Inferior parietal cortex (tissue), 1 donor: Measurements from ENCODE around the gene USHBP1.

Experiments
- DNase-seq: peaks from one replicate; pipeline ENCODE4 v3.0.0-alpha.2; 2016; ENCODE audit errors: extremely low spot score

Gene USHBP1

GRCh38 chr19:17211547-17212446 is 52.7 kb downstream of the USHBP1 start:
- DNase-seq, result no peak

GRCh38 chr19:17210296-17210695 is 54.2 kb downstream of the USHBP1 start:
- DNase-seq, result no peak

- DNase-seq, result peak; percentile 15
Observed at GRCh38 chr19:17209126-17210036, 55.2 kb downstream of the USHBP1 start.

GRCh38 chr19:17206736-17207581 is 57.6 kb downstream of the USHBP1 start:
- DNase-seq, result no peak

- DNase-seq, result peak; percentile 42
Observed at GRCh38 chr19:17205237-17206140, 59.1 kb downstream of the USHBP1 start.

DNA sequence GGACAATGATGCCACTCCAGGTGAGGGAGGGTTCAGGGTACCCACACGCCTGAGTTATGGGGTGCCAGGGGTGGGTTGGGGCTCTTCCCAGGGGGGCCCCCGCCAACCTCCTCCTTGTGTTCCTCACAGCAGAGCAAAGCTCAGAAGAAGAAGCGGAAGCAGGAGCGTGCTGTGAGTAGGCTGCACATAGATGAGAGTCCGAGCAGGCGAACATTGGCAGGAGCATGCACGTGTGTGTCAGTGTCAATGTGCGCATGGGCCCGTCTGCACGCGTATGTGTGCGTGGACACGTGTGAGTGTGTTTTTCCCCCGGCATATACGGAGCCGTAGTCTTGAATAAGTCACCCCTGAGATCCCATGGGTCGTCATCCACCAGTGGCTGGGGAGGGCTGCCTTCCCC is 61.8 kb downstream of the USHBP1 start:
- no peak for DNase-seq

DNA sequence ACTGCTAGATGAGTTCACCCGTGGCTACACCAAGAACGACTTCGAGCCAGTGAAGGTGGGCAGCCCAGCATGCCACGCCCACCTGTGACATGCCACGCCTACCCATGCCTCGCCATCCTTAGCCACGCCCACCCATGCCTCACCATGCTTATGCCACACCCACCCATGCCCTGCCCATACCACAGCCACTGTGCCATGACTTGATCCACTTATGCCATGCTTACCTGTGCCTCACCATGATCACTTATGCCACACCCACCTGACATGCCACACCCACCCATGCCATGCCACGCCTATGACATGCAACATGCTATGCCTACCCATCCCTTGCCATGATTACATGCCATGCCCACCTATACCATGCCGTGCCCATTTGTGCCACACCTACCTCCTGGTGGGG is 62.3 kb downstream of the USHBP1 start:
- no peak for DNase-seq

DNA sequence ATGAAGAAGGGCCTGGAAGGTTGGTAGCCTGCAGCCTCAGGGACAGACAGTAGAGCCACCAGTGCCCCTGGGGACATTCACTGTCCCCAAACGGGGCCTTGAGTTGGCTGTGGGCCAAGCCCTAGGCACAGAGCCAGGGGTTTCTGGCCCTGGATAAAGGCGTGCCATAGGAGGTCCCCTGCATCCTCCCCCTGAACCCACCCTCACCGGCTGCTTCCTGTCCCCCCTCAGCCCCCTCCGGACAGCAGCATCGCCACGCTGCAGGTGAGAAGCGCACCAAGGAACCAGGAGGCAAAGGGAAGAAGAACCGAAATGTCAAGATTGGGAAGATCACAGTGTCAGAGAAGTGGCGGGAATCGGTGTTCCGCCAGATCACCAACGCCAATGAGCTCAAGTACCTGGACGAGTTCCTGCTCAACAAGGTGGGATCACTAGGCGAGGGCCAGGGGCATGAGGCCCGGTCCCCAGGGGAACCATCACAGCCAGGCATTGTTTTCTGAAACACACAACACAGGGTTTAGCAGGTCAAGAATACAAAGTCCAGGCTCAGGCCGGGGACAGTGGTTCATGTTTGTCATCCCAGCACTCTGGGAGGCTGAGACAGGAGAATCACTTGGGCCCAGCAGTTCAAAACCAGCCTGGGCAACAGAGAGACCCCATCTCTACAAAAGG is 64.0 kb downstream of the USHBP1 start:
- no peak for DNase-seq
